GM18858 (cell line): ENCODE results near the gene CKAP2L.
A peak's percentile ranks its signal among the peaks of the same experiment; 100 is the strongest.

Experiments used
- ATAC-seq: cut with Tn5 transposase; IDR thresholded peaks from one replicate; pipeline ENCODE4 v1.9.1; 2021; ENCODE audit not compliant: unreplicated experiment

Gene CKAP2L

DNA sequence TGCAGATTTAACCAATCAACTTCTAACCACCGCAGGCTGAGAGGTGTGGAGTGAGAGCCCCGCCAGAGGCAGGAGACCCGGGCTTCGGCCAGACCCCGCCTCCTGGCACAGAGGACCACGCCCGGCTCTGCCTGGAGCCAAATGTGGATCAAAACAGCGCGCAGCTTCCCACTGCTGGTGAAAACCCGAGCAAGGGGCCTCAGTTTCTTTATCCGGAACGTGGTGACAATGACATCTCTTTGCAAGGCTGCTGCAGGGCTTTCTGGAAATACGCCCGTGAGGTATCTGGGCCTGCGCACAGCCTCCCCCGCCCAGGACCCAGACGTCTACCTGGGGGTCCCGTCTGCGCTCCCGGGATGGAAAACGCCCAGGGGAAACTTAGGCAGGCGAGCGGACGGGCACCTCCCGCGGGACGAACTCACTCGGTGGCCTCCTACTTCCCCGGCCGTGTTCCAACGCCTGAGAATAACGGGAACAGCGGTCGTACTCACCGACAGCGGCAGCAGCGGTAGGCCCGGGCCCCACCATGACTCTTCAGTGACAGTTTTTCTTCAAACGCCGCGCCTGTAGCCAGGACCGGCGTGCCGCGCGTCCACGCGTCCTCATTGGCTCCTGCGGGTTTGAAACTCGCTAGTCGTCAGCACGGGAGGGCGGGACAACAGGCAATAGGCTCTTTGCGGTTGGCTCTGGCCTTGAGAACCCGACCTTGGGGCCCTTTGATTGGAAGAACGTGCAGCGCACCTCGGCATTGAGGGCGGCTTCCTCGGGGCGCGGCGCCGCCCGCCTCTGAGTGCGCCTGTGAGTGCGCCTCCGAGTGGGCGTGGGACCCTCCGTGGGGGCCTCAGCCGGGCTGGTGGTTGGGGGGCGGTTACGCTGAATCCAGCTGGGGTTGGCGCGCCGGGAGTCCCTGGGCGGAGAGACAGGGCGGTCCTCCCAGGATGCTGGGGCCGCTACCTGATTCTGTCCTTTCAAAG is at the start of gene CKAP2L:
Gene CKAP2L, minus strand, starts transcription at position 539 of the 974 bp plus-strand sequence. Its CDS starts 11 bp downstream, at position 528.
- ATAC-seq: peak; percentile 96

DNA sequence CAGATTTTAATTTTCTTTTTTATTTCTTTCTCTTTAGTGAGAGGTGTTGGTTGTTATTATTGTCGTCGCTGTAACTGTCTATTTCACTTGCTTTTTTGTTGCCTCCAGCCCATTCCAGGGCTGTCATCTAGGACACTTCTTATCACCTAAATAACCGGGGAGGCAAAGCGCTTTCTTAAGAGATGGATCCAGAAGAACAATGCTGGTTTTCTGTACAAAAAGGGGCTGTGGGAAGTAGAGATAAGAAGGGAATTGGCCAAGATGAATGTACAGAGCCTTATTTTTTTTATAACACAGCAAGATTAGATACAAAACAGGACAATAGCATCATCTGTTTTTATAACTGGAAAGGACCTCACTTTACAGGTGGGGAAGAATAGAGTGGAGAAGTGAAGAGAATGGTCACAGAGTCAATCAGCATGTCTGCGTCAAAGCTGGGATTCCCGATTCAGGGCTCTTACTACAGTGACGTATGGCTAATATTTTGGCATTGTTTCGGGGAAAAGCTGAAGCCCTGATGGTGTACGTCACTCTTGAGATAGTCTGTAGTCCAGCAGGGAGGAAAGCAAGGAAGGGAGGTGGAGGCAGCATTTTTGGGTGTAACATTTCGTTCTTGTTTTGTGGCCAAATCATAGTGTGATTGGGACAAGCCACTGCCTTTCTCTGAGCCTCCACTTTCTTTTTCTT is 49.0 kb upstream of the CKAP2L start:
- no peak for ATAC-seq

GRCh38 chr2:112812318-112813267 is 48.2 kb upstream of the CKAP2L start:
- ATAC-seq: no peak

DNA sequence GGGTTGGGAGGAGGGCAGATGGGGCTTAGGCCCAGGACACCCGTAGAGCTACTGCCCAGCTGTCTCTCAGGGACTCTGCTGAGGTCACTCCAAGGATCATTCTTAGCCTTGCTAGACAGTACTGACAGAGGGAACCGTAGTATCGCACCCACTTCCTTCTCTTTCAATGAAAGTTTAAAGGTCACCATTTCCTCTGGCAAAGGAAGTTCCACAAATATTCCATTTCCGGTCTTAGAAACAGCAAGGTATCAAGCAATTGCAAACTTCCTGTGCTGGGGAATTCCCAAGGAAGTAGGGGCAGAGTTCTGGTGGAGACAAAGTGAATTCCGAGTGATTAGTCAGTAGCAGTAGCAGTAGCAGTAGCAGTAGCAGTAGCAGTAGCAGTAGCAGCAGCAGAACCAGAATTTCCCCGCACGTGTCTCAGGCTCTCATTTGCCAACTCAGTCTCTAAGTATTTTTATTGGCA is 47.5 kb upstream of the CKAP2L start:
- no peak for ATAC-seq

- no peak for ATAC-seq
These were observed 46.9 kb upstream of the CKAP2L start for GRCh38 chr2:112811276-112811831.

DNA sequence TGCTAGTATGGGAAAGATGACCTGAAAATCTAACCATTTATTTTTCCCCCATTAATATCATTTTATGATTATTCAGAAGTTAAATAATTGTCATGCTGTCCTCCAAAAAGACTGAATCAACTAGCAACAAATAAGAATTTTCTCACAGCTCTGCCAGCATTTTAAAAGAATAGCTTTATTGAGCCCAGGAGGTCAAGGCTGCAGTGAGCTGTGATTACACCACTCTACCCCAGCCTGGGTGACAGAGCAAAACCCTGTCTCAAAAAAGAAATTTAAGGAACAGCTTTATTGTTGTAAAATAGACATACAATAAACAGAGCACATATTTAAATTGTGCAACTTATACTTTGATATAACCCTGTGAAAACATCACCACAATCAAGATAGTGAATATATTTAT is 44.7 kb upstream of the CKAP2L start:
- ATAC-seq: no peak

GRCh38 chr2:112807233-112807807 is 42.9 kb upstream of the CKAP2L start:
- ATAC-seq: no peak

DNA sequence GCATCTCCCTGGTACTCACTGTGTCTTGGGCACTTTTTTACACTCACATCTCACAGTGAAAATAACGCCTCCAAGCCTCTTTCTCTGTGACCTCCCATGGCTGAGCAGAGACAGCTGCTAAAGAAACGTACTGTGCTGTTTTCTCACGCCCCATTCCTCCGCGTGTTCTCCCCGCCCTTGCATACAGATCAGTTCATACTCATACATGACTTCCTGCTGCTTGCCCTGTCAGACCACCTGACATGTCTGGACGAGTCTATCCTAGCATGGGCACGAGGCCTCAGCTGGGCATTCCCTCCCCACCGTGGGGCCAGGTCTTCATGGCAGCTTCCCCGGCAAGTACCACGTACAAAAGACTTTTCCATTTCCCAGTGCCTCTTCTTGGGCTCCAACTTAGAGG is 41.1 kb upstream of the CKAP2L start:
- ATAC-seq: no peak

- ATAC-seq: no peak
These were observed 39.5 kb upstream of the CKAP2L start for GRCh38 chr2:112803691-112804521.

DNA sequence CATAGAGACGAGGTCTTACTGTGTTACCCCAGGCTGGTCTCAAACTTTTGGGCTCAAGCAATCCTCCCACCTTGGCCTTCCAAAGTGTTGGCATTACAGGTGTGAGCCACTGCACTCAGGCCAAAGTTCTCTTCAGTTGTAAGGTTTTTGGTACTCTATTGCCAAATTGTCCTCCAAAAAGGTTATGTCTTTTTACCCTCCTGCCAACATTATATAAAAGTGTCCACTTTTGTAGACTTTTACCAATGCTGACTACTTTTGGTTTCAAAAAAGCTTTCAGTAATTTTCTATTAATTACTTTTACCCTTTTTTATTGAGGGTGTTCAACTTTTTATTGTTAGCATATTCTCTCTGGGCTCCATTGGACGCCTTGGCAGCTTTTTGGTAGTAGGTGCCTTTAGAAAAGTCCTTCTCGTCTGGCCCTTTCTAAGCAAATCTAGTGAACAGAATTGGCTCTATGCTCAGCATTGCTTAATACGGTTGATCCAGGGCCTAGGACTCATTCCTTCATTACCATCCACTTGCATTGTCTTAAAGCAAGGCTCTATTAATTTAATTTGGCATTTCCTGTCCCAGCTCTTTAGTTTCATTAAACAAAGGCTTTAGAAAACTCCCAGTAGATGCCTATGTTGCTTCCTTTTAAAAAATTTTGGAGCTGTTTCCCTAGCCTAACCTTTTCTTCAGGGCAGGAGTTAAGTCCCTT is 36.6 kb upstream of the CKAP2L start:
- ATAC-seq: no peak

DNA sequence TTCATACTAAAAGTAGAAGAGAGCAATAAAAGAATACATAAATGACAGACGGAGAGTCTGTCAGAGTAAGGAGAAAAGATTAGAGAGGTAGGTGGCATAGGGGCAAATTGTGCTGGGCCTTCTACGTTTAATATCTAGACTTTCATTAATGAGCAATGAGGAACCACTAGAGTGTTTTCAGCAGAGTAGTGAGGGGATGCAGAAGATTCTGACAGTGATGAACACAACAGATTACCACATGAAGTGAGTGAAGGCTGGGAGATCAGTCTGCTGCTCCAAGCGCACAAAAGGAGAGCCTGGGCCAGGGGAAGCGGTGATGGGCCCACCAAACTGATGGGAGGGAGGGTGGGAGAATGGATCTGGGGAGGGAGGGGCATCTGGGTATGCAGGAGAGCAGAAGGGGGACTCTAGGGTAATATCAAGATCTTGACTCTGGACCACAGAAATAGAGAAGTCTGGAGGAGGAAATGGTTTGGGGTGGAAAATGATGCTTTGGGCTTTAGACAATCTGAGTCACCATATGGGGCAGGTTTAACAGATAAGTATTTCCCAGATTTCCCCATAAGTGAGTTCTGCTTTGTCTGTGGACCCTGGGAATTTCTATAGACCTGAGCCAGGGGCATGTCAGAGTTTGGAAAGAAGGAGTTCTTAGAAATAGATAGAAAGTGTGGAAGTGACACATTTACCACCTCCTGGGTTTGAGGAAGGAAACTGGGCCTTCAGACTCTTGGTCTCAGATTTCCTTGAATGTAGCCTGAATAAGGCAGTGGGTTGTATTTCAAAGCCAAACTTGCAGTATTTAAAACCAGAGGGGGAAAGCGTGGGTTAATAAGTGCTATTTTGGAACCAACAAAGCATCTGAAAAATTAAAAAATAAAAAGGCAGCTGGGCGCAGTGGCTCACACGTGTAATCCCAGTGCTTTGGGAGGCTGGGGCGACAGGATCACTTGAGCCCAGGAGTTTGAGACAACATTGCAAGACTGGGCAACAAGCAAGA is 34.9 kb upstream of the CKAP2L start:
- no peak for ATAC-seq

DNA sequence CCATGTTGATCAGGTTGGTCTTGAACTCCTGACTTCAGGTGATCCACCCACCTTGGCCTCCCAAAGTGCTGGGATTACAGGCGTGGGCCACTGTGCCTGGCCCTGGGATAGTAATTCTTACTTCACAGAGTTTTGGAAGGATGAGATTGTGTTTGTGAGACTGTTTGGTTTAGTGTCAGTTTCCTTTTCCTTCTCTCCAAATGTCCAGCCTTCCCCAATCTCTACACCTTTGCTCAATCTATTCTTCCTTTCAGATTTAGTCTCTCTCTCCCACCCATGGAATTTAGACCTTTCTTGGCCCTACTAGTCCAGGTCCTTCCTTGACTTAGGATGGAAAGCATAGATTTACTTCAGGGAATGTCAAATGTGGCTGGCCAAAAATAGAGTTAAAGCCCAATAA is 32.1 kb upstream of the CKAP2L start:
- ATAC-seq: no peak

- no peak for ATAC-seq
These were observed 31.4 kb upstream of the CKAP2L start for GRCh38 chr2:112795774-112796173.

DNA sequence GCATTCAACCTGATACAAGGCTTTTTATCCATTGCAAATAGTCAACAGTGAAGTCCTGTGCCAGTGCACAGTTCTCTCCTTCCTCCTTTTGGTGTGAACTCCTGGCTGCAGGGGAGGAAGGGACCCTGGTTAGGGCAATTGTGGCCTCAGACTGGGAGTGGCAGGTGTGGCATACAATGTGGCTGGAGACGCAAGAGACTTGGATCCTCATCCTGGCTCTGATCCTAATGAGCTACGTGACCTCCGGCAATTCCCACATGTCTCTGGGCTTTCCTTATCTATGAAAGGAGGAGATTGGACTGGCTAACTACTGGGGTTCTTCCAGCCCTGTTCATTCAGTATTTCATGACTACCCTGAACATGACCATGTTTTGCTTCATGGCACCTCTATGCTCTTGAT is 30.4 kb upstream of the CKAP2L start:
- ATAC-seq: no peak

- ATAC-seq: no peak
These were observed 29.8 kb upstream of the CKAP2L start for GRCh38 chr2:112794131-112794733.

- ATAC-seq: no peak
These were observed 29.1 kb upstream of the CKAP2L start for GRCh38 chr2:112793449-112793978.

GRCh38 chr2:112792419-112792818 is 28.0 kb upstream of the CKAP2L start:
- ATAC-seq: no peak
